GM21576 (cell line): ENCODE data around the gene MDC1.

ENCODE experiments used
- ATAC-seq: cut with Tn5 transposase; IDR thresholded peaks from one replicate; pipeline ENCODE4 v1.9.1; 2021; ENCODE audit warnings: mild to moderate bottlenecking, moderate library complexity; ENCODE audit not compliant: unreplicated experiment

MDC1 gene

DNA sequence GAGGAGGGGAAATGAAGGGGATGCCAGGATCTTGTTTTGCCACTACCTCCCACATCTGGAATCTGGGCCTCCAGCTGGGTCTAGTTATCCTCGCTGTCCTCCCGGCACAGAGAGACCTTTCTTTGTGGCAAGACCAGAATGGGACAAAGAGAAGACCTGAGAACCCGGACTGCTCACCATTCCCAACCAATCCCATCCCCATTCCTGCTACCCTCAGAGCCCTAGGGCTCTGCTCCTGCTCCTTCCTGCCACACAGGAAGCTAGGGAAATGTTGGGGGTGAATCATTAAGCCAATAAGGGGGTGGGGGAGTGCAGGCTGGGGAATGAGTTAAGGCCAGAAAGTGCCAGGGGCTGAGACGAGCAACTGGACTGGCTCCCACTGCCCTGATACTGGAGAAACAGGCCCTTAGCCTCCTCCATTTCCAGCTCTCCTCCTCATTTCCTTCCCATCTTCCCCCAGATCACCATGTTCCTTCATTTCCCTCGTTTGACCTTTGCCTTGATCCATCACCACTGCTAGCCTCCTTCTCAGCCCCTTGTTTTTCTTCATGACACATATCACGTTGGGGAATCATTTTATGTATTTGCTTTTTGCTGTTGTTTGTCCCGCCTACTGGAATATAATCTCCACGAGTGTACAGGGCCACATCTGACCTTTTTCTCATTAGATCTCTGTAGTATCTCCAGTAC lies 31.9 kb upstream of the MDC1 start:
- ATAC-seq = no peak

DNA sequence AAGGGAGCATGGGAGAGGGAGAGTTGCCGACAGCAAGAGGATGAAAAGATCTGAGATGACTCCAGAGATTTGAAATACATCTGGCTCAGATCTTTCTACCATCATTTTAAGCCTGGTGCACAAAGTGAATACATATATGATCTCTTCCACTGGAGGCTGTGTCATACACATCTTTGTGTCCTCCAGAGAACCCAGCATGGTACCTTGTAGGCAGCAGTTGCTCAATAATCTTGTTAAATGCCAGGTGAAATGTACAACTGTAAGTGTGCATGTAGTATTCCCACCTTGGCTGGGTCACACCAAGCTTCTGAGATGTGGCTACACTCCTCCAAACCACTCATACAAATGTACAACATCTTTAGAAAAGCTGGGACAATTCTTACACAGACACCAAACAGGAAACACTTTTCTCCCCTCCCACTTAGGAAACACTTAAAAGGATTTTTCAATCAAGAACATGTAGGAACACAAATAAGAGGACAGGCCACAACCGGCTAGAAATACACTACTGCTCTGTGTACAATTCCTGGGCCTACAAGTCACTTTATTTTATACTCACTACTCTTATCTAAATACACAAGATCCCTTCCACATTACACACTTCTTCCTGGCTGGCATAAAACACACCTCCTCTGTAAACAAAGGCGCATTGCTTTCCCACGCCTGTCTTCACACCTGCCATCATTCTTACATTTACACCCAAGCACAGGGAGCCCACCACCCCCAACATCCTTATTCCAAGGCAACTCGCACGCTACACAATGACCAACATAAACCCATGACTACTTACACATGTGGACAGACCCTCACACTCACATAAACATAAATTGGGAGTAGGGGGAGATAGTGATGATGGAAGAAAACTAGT lies 31.1 kb upstream of the MDC1 start:
- ATAC-seq = no peak

DNA sequence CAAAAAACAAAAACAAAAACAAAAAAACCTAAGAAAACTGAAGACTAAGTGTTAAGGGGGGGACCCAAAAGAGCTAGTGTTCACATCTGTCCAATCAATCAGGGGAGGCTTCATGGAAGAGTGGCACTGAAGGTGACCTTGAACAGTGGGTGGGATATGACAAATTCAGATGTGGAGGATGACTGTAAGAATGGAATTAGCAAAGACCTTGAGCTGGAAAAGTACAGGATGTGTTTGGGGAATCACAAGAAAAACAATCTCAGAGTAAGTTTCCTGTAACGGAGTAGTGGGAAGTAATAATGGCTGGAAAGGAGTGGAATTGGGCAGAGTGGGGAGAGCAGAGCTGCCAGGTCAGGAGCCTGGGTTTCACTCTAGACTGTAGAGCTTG lies 30.2 kb upstream of the MDC1 start:
- no peak for ATAC-seq

DNA sequence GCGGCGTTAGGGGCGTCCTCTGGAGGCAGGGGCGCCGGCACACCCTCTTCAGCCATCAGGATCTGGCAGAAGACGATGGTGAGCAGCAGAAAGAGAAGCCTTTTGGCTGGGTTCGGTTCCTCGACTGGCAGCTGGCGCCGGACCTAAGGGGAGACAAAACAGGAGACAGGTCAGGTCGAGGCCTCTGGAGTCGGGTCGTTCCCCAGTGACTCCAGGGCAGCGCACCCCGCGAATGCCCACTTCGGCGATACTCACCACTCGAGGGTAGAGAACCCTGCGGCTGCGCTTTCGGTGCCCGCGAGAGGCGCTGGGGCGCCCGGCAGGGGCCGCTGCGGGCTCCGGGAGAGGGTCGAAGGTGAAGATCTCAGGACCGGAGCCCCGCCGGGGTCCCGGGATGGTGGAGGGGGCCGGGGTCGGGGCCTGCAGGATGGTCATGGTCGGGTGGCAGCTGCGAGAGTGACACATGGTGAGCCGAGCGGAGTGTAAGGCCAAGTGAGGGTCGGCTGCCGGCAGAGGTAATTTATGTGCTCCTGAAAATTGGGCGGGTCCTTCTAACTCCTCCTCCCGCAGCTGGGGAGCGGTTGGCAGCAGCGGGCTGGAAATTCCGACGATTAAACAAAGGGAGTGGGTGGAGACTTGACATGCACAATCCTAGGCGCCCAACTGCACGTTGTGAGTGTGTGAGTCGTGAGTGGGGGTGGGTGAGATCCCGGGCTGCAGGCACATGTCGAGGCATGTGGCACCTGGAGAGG lies 27.1 kb upstream of the MDC1 start, which contains the start of gene IER3:
TSS of gene IER3 (minus strand) at position 494 of the 752 bp plus-strand sequence. CDS start at position 465, 29 bp downstream.
- no peak for ATAC-seq

DNA sequence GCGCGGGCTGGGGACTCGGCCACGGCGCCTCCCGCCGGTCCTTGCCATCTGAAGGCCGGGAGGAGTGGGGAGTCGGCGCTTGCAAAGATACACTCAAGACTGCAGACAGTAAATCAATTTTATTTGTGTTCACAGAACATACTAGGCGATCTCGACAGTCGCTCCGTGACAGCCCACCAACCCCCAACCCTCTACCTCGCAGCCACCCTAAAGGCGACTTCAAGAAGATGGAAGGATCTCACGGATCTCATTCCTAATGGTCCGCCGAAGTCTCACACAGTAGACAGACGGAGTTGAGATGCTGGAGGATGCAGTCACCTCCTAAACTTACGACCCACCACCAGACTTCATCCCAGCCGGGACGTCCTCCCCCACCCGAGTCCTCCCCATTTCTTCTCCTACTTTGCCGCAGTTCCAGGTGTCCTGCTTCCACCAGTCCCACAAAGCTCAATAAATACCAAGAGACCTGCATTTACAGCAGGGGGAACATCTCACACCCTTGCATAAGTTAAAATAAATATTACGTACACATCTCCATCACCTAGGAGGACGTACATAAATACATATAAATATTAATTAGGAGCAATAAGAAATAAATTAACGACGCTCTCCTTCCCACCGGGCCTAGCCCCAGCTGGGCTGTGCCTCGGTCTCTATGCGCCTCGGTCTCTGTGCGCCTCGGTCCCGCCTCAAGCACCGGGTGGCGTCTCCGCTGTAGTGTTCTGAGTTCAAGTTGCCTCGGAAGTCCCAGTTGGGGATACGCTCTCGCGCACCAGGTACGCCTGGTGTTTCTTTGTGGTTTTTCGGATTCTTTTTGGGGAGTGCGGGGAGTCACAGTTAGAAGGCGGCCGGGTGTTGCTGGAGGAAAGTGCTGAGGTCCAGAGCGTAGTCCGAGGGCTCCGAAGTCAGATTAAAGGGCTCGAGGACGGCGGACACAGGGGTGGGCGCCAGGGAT lies 26.3 kb upstream of the MDC1 start:
- ATAC-seq = no peak

DNA sequence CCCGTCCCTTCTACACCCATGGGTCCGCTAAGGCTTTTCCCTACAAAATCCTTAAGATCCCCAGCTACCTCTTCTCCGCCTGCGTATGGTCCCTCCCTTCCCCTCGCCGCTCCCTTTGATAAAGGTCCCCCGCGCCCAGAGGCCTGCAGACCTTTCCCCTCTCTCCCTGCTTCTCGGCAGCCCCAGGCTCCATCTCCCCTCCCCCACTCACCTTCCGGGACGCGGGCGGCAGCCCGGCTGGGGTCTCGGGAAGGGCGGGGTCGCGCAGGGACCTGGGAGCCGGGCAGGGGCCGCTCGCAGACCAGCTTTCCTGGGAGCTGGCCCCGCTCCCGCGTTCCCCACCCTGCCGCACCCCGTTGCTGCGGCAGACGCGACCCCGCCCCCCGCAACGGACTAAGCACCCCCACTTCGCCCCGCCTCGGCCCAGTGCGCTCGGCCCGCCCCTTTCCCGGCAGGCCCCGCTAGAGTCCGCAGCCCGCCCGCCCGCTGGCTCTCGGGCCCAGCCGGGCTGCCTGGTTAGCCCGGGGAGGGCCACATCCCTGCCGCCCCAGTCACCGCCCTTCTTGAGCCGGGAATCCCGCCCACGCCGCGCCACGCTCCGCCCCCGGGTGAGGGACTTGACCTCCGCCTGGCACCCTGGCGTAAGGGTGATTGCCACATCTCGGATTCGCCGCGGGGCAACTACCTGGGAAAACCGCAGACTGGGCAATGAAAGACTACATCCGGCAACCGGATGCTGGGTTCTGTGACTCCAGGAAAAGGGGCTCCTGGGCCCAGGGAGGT lies 25.4 kb upstream of the MDC1 start, which contains the start of gene FLOT1:
TSS of gene FLOT1 (minus strand) at position 372 of the 783 bp plus-strand sequence. CDS start 498 bp downstream, outside the sequence.
- ATAC-seq = peak; percentile 60

DNA sequence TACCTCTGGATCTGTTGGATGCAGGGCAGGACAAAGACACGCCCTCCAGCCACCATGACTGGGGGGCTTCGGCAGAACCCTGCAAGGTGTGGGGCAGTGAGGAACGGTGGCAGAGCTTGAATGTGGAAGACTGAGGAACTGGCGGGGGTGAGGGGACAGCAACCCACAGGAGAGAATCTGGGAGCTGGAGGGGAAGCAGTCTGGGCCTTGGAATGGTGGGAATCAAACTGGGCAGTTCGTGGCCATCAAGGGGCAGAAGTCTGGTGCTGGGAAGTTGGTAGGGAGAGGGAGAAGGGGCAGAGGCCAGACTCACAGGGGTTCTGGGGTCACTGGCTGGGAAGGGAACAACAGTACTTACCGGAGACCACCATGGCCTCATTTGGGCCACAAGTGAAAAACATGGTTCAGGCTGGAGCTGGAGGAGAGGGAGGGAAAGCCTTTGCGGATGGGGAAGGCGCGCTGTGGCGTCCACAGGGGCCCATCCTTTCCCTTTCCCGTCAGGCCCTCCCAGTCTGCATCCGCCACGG lies 24.8 kb upstream of the MDC1 start:
- ATAC-seq = no peak

DNA sequence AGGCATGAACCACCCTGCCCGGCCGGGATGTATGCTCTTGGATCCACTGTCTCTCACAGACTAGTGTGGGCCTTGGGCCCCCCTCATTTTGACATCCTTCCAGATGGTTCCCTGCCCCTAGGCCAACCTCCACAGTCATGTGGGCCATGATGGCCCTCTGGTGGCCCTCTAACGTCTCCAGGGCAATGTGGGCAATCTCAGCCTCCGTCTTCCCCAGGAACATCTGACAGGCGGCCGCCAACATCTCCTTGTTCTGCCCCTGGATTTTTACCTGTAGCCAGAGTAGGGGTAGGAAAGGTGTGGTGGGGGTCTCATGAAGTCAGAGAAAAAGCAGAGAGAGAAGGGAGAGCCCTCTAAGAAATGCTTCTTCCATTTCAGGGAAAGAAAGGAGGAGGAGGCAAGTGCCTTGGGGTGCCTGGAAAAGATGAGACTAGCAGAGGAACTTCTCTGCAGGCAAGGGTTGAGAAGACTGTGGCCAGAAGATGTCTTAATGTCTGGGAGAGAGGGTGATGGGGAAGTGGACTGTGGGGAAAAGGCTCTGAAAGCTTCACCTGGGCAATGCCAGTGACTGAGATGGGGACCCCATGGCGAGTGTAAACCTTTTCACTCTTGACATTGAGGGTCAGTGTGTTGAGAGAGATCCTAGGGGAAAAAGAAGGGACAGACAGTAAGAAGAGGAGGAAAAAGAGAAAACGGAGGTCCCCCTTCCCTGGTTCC lies 24.1 kb upstream of the MDC1 start:
- ATAC-seq = no peak

DNA sequence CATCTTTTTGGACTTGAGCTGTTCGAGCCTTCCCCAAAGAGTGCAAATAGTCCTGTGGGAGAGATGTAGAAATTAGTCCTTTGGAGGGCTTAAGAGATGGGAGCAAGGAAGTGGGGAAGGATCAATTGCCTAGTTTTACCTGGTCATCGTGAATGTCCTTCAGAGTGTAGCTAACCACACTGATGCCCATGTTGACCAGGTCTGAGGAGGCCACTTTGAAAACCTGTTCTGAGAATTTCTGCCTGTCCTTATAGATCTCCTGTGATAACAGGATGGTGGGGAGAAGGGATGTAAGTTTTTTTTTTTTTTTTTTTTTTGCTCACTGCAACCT lies 23.4 kb upstream of the MDC1 start:
- ATAC-seq = no peak

DNA sequence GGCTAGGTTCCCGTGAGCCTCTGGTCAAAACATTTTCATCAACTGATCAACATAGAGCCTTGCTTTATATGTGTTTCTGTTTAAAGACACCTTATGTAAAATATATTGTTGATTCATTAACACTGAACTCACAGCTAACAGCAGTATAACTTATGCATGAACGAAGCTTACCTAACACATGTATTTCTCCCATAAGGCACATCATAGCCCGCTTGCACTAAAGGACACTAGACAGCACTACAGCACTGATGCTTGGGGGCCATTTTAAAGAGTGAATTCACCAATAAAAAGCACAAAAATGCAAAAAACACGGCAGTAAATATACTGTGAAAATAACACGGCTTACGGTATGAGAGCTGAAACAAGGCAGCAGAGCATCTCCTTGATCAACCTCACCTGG lies 21.5 kb upstream of the MDC1 start:
- no peak for ATAC-seq

DNA sequence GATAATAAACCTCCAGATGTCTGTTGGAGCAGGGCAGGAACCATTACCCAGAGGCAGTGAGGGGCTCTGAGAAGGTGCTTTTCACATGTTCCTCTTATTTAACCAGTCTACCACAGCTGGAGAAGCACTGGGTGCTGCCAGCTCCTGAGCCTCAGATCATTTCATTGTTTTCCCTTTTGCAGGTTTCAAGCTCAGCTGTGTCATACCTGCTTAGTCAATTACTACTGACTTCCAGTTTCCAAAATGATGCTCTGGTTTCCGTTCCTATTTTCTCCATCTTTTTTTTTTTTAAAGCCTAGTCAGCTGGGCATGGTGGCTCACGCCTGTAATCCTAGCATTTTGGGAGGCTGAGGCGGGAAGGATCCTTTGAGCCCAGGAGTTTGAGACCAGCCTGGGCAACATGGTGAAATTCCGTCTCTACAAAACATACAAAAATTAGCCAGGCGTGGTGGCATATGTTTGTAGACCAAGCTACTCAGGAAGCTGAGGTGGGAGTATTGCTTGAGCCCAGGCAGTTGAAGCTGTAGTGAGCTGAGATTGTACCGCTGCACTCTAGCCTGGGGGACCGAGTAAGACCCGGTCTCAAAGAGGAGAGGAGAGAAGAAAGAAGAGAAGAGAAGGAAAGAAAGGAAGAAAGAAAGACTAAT lies 18.7 kb upstream of the MDC1 start:
- no peak for ATAC-seq

DNA sequence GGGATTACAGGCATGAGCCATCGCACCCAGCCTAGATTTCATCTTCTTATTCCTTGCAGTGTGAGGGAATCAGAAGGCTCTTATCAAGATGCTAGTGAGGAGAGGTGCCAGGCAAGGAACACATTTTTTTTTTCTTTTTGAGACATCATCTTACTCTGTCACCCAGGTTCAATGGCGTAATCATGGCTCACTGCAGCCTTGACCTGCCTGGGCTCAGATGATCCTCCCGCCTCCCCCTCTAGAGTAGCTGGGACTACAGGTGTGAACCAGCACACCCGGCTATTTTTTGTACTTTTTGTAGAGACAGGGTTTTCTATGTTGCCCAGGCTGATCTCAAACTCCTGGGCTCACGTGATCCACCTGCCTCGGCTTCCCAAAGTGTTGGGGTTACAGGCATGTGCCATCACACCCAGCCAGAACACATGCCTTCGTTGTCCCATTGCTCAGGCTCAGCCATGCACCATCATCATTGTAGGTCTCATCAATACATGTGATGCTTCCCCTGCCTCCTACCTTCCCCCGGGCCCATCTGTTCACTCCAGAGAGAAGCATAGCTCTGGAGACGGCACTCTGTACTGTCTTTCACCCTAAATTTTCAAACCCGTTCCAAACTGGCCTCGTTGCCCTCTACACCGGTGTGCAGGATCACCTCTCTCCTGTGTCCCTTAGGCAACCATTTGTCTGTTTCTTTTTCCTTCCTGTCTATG lies 15.3 kb upstream of the MDC1 start:
- ATAC-seq = no peak

DNA sequence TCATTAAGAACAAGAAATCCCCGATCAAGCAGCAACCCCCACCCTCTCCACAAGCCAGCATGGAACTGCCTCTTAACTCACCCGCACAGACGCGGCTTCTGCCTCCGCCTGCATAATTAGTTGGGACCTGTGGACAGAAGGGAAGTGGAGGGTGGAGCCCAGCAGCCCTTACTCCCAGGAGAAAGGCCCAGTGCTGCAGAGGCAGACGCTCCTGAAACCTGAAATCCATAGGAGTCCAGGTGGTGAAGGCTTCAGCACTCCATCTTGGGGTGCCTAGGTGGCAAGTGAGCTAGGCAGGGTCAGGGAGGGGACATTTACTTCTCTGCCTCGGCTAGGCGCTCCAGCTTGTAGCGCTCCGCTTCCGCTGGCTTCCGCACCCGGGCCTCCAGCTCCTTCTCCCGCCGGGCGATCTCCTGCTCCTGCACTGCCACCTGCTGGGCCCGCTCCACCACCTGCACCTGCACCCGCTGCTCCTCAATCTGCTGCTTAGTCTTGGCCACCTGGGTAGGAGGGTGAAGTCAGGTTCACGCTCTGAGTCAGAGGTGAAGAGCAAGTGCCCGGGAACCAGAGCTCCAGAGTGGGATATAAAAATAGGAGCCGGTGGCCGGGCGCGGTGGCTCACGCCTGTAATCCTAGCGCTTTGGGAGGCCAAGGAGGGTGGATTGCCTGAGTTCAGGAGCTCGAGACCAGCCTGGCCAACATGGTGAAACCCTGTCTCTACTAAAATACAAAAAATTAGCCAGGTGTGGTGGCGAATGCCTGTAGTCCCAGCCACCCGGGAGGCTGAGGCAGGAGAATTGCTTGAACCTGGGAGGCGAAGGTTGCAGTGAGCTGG lies 13.7 kb upstream of the MDC1 start:
- no peak for ATAC-seq

DNA sequence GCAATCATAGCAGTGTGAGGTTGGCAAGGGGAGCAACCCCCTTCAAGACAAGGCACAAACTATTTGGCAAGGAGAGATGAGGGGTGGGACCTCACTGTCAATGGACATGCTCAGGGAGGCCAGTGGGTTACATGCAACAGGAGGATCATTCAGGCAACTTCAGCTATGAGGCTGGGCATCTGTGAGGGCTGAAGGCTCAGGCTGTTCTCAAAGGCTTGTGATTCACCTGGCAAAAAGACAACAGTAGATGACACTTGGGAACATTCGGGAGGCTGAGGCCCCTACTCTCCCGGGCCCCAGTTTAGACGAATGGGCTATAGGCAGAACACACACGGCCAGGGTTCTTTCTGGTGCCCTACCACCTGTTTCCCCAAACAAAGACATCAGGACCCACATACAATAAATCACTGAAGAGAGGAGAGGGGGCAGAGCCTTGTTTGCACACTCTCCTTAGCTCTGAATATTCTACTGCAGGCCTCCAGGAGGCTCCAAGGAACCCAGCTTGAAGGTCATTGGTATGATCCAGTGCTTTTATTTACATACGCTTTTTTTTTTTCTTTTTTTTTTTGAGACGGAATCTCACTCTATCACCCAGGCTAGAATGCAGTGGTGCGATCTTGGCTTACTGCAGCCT lies 11.0 kb upstream of the MDC1 start:
- ATAC-seq = no peak

DNA sequence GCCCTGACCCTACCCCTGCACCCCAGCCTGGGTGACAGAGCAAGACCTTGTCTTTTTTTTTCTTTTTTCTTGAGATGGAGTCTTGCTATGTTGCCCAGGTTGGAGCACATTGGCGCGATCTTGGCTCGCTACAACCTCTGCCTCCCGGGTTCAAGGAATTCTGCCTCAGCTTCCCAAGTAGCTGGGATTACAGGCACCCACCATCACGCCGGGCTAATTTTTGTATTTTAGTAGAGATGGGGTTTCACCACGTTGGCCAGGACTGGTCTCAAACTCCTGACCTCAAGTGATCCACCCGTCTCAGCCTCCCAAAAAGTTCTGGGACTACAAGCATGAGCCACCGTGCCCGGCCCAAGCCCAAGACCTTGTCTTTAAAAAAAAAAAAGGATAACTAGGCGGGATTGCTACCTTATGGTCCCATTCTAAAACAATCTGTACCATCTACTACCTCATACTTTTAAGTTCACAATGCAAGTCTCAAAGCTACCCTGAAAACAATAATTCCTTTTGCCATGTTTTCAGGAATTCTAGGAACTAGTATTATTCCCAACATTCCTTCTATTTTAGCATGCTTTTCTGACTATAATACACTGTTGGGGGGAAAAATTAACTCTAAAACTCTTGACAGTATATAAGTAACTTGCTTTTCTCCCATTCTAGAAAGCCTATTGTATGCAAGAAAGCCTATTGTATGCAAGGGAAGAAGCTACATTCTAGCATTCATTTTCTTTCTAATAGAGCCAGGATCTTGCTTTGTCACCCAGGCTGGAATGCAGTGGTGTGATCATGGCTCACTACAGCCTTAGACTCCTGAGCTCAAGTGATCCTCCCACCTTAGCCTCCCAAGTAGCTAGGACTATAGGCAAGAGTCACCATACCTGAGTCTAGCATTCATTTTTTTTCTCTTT lies 9.7 kb upstream of the MDC1 start:
- ATAC-seq = no peak
